Chondrocyte (in vitro differentiated cells): ENCODE data around the gene POP7. TPM values are rescaled to one million over a fixed set of nuclear protein-coding genes. Genes with fewer than 3 reads are reported as not detected.
A peak's percentile ranks its signal among the peaks of the same experiment; 100 is the strongest.

Source experiments
- DNase-seq: peaks from one replicate; pipeline ENCODE4 v3.0.0; 2021; ENCODE audit warnings: mixed read lengths, low spot score
- H3K27ac Mint-ChIP-seq: one replicate; pipeline ENCODE4 v1.8.0; 2021; ENCODE audit warnings: mild to moderate bottlenecking, moderate library complexity, mixed read lengths; ENCODE audit not compliant: unreplicated experiment
- H3K27me3 Mint-ChIP-seq: 2 replicates; pipeline ENCODE4 v1.8.0; 2021; ENCODE audit warnings: low read depth, mixed read lengths
- H3K36me3 Mint-ChIP-seq: 2 replicates; pipeline ENCODE4 v1.8.0; 2021; ENCODE audit warnings: low read depth, mixed read lengths
- H3K4me1 Mint-ChIP-seq: 2 replicates; pipeline ENCODE4 v1.8.0; 2021; ENCODE audit warnings: low read depth, mild to moderate bottlenecking, mixed read lengths
- H3K4me3 Mint-ChIP-seq: one replicate; pipeline ENCODE4 v1.8.0; 2021; ENCODE audit warnings: mild to moderate bottlenecking, moderate library complexity, mixed read lengths; ENCODE audit not compliant: unreplicated experiment
- H3K9me3 Mint-ChIP-seq: 2 replicates; pipeline ENCODE4 v1.8.0; 2021; ENCODE audit warnings: low read depth, mixed read lengths
- CTCF ChIP-seq: fragments of 200-600 bp; sonication (generic); IDR thresholded peaks from 2 replicates; pipeline ENCODE4 v1.5.0; 2021; ENCODE audit warnings: antibody characterized with exemption, mild to moderate bottlenecking, moderate library complexity
- total RNA-seq: library from RNA; stranded (reverse); gene quantifications from 3 replicates; pipeline ENCODE4 v1.2.1, GENCODE V29; 2021

POP7 gene
- total RNA-seq, 1 donor from 2014 or later: 25.5 TPM

DNA sequence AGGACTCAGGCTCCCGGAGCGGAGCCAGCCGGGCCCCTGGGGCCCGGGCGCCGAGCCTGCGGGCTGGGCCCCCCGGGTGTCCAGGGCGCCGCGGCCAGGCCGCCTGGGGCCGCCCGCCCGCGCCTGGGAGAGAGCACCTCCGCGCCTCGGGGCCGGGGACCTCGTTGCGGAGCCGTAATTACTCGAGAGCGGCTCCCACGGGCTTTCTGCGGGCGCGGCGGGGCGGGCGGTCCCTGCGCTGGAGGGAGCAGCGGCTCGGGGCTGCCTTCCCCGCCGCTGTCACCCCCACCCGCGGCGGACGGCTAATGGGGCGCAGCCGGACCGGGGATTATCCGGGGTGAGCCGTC, 30.8 kb upstream of the POP7 start:
- peak overlapping the region; percentile 93 for H3K4me3 Mint-ChIP-seq
- peak overlapping the region; percentile 88 for H3K27ac Mint-ChIP-seq
- H3K27me3 Mint-ChIP-seq: no peaks in the 10 kb centered on the region
- peaks cover 6% of the 10 kb centered on the region for H3K4me1 Mint-ChIP-seq
- H3K9me3 Mint-ChIP-seq: no peaks in the 10 kb centered on the region
- peaks cover 7% of the 10 kb centered on the region for H3K36me3 Mint-ChIP-seq
- no peak for DNase-seq
- no peak for TF ChIP-seq CTCF

GRCh38 chr7:100675581-100676350, 30.2 kb upstream of the POP7 start:
- H3K27me3 Mint-ChIP-seq: no peaks in the 10 kb centered on the region
- H3K36me3 Mint-ChIP-seq: peaks cover 7% of the 10 kb centered on the region
- DNase-seq: peak; percentile 93
- peak overlapping the region; percentile 66 for H3K27ac Mint-ChIP-seq
- no peak for TF ChIP-seq CTCF
- peak overlapping the region; percentile 68 for H3K4me3 Mint-ChIP-seq
- H3K9me3 Mint-ChIP-seq: no peaks in the 10 kb centered on the region
- H3K4me1 Mint-ChIP-seq: peaks cover 6% of the 10 kb centered on the region

DNA sequence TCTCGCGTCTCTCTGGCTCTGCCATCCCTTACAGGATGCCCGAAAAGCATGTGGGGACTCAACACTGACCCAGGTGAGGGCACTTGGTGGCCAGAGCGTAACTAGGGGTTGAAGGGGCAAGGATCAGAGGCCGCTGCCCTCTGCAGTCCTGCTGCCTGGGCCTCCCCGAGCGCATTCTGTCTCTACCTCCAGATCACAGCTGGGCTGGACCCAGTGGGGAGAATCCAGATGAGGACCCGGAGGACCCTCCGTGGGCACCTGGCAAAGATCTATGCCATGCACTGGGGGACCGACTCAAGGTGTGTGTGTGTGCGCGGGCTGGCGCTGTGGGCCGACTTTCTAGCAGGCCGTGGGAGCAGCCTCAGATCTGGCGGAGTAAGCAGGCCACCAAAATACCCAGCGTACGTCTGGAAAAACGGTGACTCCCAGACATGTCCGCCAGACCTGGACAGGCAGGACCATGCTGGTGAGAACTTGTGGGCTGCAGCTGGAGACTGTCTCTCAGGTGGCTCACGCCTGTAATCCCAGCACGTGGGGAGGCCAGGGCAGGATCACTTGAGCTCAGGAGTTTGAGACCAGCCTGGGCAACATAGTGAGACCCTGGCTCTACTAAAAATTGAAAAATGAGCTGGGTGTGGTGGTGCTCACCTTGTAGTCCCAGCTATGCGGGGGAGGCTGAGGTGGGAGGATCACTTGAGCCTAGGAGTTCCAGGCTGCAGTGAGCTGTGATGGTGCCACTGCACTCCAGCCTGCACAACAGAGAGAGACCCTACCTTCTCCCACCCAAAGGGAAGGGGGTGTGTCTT, 29.2 kb upstream of the POP7 start:
- Mint-ChIP-seq H3K4me1 (peaks cover 6% of the 10 kb centered on the region), H3K36me3 (peaks cover 7% of the 10 kb centered on the region), H3K9me3 (no peaks in the 10 kb centered on the region), H3K4me3 (peak overlapping the region; percentile 68), H3K27ac (peak overlapping the region; percentile 66), H3K27me3 (no peaks in the 10 kb centered on the region)
- no peak for TF ChIP-seq CTCF
- DNase-seq: no peak

- Mint-ChIP-seq H3K36me3 (peaks cover 7% of the 10 kb centered on the region), H3K4me1 (peaks cover 6% of the 10 kb centered on the region), H3K27ac (no peak overlapping the region), H3K27me3 (no peaks in the 10 kb centered on the region), H3K9me3 (no peaks in the 10 kb centered on the region), H3K4me3 (no peak overlapping the region)
- DNase-seq: no peak
- TF ChIP-seq CTCF: no peak
Observed at GRCh38 chr7:100677308-100678267, 28.3 kb upstream of the POP7 start.
